SJCRH30 (cell line): Measurements from ENCODE around the gene MRPL57. TPM values are rescaled to one million over a fixed set of nuclear protein-coding genes. Genes with fewer than 3 reads are reported as not detected.
"Not testable (repeated sequence)": the region's sequence is repeated elsewhere in the genome, so short reads cannot be mapped to it uniquely, and the experiment has no call there.

Source experiments
- DNase-seq, 2 experiments: peaks; one replicate each; pipeline ENCODE4 v3.0.0-alpha.2; 2015 to 2020
- H3K27ac ChIP-seq: fragments of 250-450 bp; sonication (Bioruptor Pico); 2 replicates; pipeline ENCODE4 v1.5.1; 2020; ENCODE audit warnings: mild to moderate bottlenecking, moderate library complexity
- H3K27me3 ChIP-seq: fragments of 250-450 bp; sonication (Bioruptor Pico); 2 replicates; pipeline ENCODE4 v1.5.1; 2020; ENCODE audit warnings: mild to moderate bottlenecking, moderate library complexity
- H3K36me3 ChIP-seq: fragments of 250-450 bp; sonication (Bioruptor Pico); 2 replicates; pipeline ENCODE4 v1.5.1; 2020; ENCODE audit warnings: mild to moderate bottlenecking, moderate library complexity
- H3K4me1 ChIP-seq: fragments of 250-450 bp; sonication (Bioruptor Pico); 2 replicates; pipeline ENCODE4 v1.5.1; 2020; ENCODE audit warnings: mild to moderate bottlenecking, moderate library complexity
- H3K4me3 ChIP-seq: fragments of 250-450 bp; sonication (Bioruptor Pico); 2 replicates; pipeline ENCODE4 v1.5.1; 2020; ENCODE audit warnings: mild to moderate bottlenecking, moderate library complexity
- H3K9me3 ChIP-seq: fragments of 250-450 bp; sonication (Bioruptor Pico); replicated peaks from 2 replicates; pipeline ENCODE4 v1.5.1; 2020; ENCODE audit warnings: mild to moderate bottlenecking, moderate library complexity
- total RNA-seq: library from RNA; depleted of rRNA; stranded (reverse); fragments of >200 nt; shearing (Covaris generic); gene quantifications from 2 replicates; pipeline ENCODE4 v1.2.3, GENCODE V29; 2014; rRNA removed

Gene MRPL57
- total RNA-seq, 1 experiment from 2014 or later = 37.7 TPM

GRCh38 chr13:21215419-21215818, 39.0 kb downstream of the MRPL57 start:
- not testable (repeated sequence) for H3K4me3 ChIP-seq, DNase-seq, H3K36me3 ChIP-seq, H3K27me3 ChIP-seq, H3K9me3 ChIP-seq, H3K4me1 ChIP-seq, H3K27ac ChIP-seq

GRCh38 chr13:21216332-21216731, 39.9 kb downstream of the MRPL57 start:
- Histone ChIP-seq H3K27me3 (no peaks in the 10 kb centered on the region), H3K36me3 (no peaks in the 10 kb centered on the region), H3K9me3 (no peaks in the 10 kb centered on the region; the same call in 1 of the 2 replicates), H3K4me3 (no peak overlapping the region), H3K4me1 (no peaks in the 10 kb centered on the region), H3K27ac (no peak overlapping the region)
- DNase-seq = no peak

GRCh38 chr13:21218351-21219035, 42.0 kb downstream of the MRPL57 start:
- no peaks in the 10 kb centered on the region for H3K4me1 ChIP-seq
- H3K36me3 ChIP-seq = no peaks in the 10 kb centered on the region
- no peak overlapping the region for H3K27ac ChIP-seq
- H3K27me3 ChIP-seq = no peaks in the 10 kb centered on the region
- peak in 1 of 2 experiments; percentile 28 for DNase-seq
- H3K4me3 ChIP-seq = no peak overlapping the region
- H3K9me3 ChIP-seq = no peaks in the 10 kb centered on the region; the same call in 1 of the 2 replicates

DNA sequence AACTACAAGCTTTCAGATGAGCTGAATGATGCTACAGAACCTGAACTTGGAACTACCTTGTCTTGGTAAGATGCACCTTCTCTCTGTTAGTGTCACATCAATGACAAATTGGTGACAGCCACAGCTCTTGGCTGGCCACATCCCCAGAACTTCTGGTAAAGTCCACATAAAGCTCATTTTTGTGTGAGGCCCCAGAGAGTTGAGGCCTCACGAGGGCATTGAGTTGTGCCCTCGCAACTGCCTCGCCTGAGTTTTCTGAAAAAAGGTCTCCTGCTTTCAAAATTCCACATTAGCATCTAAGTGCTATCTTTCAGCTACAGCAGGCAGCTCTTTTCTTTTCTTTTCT, 42.6 kb downstream of the MRPL57 start:
- Histone ChIP-seq H3K36me3 (no peaks in the 10 kb centered on the region), H3K4me3 (no peak overlapping the region), H3K27ac (no peak overlapping the region), H3K4me1 (no peaks in the 10 kb centered on the region), H3K9me3 (no peaks in the 10 kb centered on the region; the same call in 1 of the 2 replicates), H3K27me3 (no peaks in the 10 kb centered on the region)
- no peak for DNase-seq

- H3K4me1 ChIP-seq, H3K27me3 ChIP-seq, H3K36me3 ChIP-seq, H3K9me3 ChIP-seq, DNase-seq, H3K27ac ChIP-seq, H3K4me3 ChIP-seq: not testable (repeated sequence)
Measured at GRCh38 chr13:21219716-21220115, 43.3 kb downstream of the MRPL57 start.

- no peak overlapping the region for H3K4me3 ChIP-seq
- no peaks in the 10 kb centered on the region; the same call in 1 of the 2 replicates for H3K9me3 ChIP-seq
- H3K27me3 ChIP-seq = no peaks in the 10 kb centered on the region
- no peaks in the 10 kb centered on the region for H3K36me3 ChIP-seq
- no peaks in the 10 kb centered on the region for H3K4me1 ChIP-seq
- DNase-seq = no peak
- no peak overlapping the region for H3K27ac ChIP-seq
Measured at GRCh38 chr13:21221268-21221667, 44.8 kb downstream of the MRPL57 start.

GRCh38 chr13:21225082-21225481, 48.6 kb downstream of the MRPL57 start:
- H3K4me1 ChIP-seq = no peaks in the 10 kb centered on the region
- no peak for DNase-seq
- no peaks in the 10 kb centered on the region; the same call in 1 of the 2 replicates for H3K9me3 ChIP-seq
- H3K4me3 ChIP-seq = no peak overlapping the region
- no peaks in the 10 kb centered on the region for H3K36me3 ChIP-seq
- H3K27me3 ChIP-seq = no peaks in the 10 kb centered on the region
- H3K27ac ChIP-seq = no peak overlapping the region

GRCh38 chr13:21225841-21226581, 49.6 kb downstream of the MRPL57 start:
- Histone ChIP-seq H3K36me3 (no peaks in the 10 kb centered on the region), H3K27me3 (no peaks in the 10 kb centered on the region), H3K27ac (no peak overlapping the region), H3K9me3 (no peaks in the 10 kb centered on the region; the same call in 1 of the 2 replicates), H3K4me3 (no peak overlapping the region), H3K4me1 (no peaks in the 10 kb centered on the region)
- no peak for DNase-seq

DNA sequence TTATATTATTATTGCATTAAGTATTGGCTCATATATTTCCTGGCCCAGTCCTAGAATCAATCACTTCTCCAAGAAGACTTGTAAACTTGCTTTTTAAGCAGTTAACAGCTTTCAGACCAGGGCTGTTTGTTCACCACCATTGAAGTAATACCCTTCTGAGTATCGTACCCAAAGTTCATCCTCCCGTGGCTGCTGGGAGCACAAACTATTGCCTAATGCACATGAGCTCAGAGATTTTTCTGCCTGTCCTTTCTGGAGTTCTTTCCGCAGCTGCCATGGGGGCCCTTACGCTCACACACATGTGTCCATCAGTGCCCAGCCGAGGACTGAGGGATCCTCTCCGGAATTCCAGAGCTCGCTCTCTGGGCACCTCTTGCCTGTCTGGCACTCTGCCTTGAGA, 51.5 kb downstream of the MRPL57 start:
- H3K4me3 ChIP-seq = no peak overlapping the region
- no peaks in the 10 kb centered on the region for H3K36me3 ChIP-seq
- H3K27ac ChIP-seq = no peak overlapping the region
- no peaks in the 10 kb centered on the region for H3K9me3 ChIP-seq
- H3K27me3 ChIP-seq = no peaks in the 10 kb centered on the region
- no peak for DNase-seq
- H3K4me1 ChIP-seq = no peaks in the 10 kb centered on the region

Other genes with a start within 250 kb of the MRPL57 start
- gene LATS2, start 115.1 kb upstream of the MRPL57 start, total RNA-seq = 14.9 and 16.9 TPM in 2 replicates
- gene SAP18, start 36.5 kb upstream of the MRPL57 start, total RNA-seq = 126 and 148 TPM in 2 replicates
- gene SKA3, start 106 bp upstream of the MRPL57 start, total RNA-seq = 77.0 and 79.3 TPM in 2 replicates